Transverse colon (tissue), 4 donors: ENCODE results near the gene CACNA1C. TPM values are rescaled to one million over a fixed set of nuclear protein-coding genes. Genes with fewer than 3 reads are reported as not detected.

ENCODE experiments used
- DNase-seq: peaks from one replicate; pipeline ENCODE4 v3.0.0-alpha.2; 2019
- H3K27ac ChIP-seq, 4 donors: fragments of 200-600 bp; sonication (generic); 2 replicates each; pipeline ENCODE4 v1.5.1; 2016 to 2018; ENCODE audit warnings: inconsistent platforms in 4 of 4
- H3K27me3 ChIP-seq: fragments of 200-600 bp; sonication (generic); 2 replicates; pipeline ENCODE4 v1.5.1; 2017; ENCODE audit warnings: inconsistent platforms
- H3K36me3 ChIP-seq, 4 donors: fragments of 200-600 bp; sonication (generic); 2 replicates each; pipeline ENCODE4 v1.5.1; 2017 to 2019; ENCODE audit warnings: inconsistent platforms in 4 of 4
- H3K4me1 ChIP-seq, 4 donors: fragments of 200-600 bp; sonication (generic); 2 replicates each; pipeline ENCODE4 v1.5.1; 2017 to 2020; ENCODE audit warnings: inconsistent platforms in 4 of 4
- H3K4me3 ChIP-seq, 4 donors: fragments of 200-600 bp; sonication (generic); 1 replicate in 1 of 4; 2 replicates in 3 of 4; pipeline versions ENCODE4 v1.5.1 to v1.6.1; 2017 to 2019; ENCODE audit warnings: inconsistent platforms in 4 of 4
- H3K9me3 ChIP-seq, 2 donors: fragments of 200-600 bp; sonication (generic); 2 replicates each; pipeline ENCODE4 v1.5.1; 2017 to 2019; ENCODE audit warnings: inconsistent platforms in 2 of 2
- EP300 ChIP-seq: sonication (generic); formaldehyde crosslinking; IDR thresholded peaks from one replicate; pipeline ENCODE4 v1.6.1; 2017; ENCODE audit warnings: antibody characterized with exemption, low read depth
- POLR2A ChIP-seq: fragments of 450-650 bp; IDR thresholded peaks from one replicate; pipeline ENCODE4 v1.6.1; 2016; ENCODE audit warnings: antibody characterized with exemption, mild to moderate bottlenecking, moderate library complexity
- POLR2AphosphoS5 ChIP-seq, 3 donors: sonication (generic); formaldehyde crosslinking; IDR thresholded peaks; one replicate each; pipeline ENCODE4 v1.6.1; 2016; ENCODE audit warnings: antibody characterized with exemption in 3 of 3
- WGBS, 2 donors: methylation state at CpG; one replicate each; pipeline ENCODE4 v1.1.5; 2018; ENCODE audit warnings: low coverage in 1 of 2; 5-methylcytosine and 5-hydroxymethylcytosine counted together
- in situ Hi-C, 4 donors: fragments of 200-750 bp; cut with MboI; loops; one replicate each; pipeline versions ENCODE4 v1.15.0 to v1.15.1; 2017; ENCODE audit warnings: low sequenced_read_pairs in 3 of 4, low pct_ligation_motif_present in 1 of 4, low pct_unique_long_range_greater_than_20kb in 1 of 4
- intact Hi-C: fragments of 100-400 bp; cut with DNase I; formaldehyde crosslinking; loops from one replicate; pipeline ENCODE4 v1.15.1; 2023; ENCODE audit warnings: low total_unique reads
- total RNA-seq, 4 donors: library from RNA; depleted of rRNA; stranded (reverse); fragments of >200 nt; gene quantifications; one replicate each; pipeline ENCODE4 v1.1.0, GENCODE V29; 2016
- TF ChIP-seq, protein P1 (sequence below), 5 experiments: fragments of 200-600 bp in 3 of 5; fragments of 450-650 bp in 2 of 5; sonication (generic) in 3 of 5; IDR thresholded peaks; 1 replicate in 2 of 5; 2 replicates in 3 of 5; pipeline ENCODE4 v1.5.1; 2016 to 2017; ENCODE audit warnings: antibody characterized with exemption in 5 of 5, inconsistent platforms in 3 of 5, mild to moderate bottlenecking in 2 of 5, moderate library complexity in 1 of 5

Gene CACNA1C
- total RNA-seq, 4 donors from 2014 or later, result 18.8 to 35.2 (median 24.8) TPM

DNA sequence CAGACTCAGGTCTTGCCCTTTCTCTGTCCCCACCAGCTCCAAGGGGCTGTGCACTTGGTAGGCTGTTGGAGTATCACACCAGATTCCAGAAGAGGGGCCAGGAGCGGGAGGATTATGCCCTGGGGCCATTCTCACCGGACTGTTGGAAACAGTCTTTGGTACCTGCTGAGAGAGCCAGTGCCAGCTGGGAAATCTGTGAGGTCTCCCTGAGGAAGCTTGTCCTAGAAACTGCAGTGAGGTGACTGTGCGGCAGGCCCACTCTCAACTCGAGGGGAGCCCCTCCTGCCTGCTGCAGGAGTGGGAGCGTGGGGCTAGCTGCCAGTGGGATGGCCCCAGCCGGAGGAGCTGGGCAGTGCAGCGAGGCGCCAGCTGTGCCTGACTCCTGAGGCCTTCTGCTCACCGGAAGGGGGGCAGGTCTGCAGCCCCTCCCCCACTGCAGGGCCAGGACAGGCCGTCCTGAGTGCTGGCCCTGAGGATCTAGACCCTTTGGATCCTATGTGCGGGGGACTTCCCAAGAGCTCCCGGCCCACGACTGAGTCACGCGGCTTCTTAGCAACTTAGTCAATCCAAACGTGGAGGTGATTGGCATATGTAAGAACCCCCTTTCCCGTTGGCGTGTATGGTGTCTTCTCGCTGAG is 295.2 kb downstream of the CACNA1C start:
- in situ Hi-C loops, result no loop called here
- Histone ChIP-seq H3K9me3 (no peaks in the 10 kb centered on the region), H3K27ac (peak overlapping the region; percentile 56 to 72 (median 68)), H3K4me3 (no peak overlapping the region), H3K4me1 (peaks cover 18 to 47% (median 26%) of the 10 kb centered on the region in 4 donors), H3K36me3 (no peaks in the 10 kb centered on the region), H3K27me3 (no peaks in the 10 kb centered on the region)
- intact Hi-C loops, result no loop called here
- 77% methylated on average over 17 of the region's 19 CpGs; no CpG with 5 or more reads in 1 of the 2 donors for WGBS, 2 donors
- TF ChIP-seq POLR2A (no peak), EP300 (no peak), POLR2AphosphoS5 (IDR thresholded peaks at IDR 0.05) (no peak)
- TF ChIP-seq, protein P1, sequence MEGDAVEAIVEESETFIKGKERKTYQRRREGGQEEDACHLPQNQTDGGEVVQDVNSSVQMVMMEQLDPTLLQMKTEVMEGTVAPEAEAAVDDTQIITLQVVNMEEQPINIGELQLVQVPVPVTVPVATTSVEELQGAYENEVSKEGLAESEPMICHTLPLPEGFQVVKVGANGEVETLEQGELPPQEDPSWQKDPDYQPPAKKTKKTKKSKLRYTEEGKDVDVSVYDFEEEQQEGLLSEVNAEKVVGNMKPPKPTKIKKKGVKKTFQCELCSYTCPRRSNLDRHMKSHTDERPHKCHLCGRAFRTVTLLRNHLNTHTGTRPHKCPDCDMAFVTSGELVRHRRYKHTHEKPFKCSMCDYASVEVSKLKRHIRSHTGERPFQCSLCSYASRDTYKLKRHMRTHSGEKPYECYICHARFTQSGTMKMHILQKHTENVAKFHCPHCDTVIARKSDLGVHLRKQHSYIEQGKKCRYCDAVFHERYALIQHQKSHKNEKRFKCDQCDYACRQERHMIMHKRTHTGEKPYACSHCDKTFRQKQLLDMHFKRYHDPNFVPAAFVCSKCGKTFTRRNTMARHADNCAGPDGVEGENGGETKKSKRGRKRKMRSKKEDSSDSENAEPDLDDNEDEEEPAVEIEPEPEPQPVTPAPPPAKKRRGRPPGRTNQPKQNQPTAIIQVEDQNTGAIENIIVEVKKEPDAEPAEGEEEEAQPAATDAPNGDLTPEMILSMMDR (IDR thresholded peaks at IDR 0.05), result no peak
- DNase-seq, result no peak

DNA sequence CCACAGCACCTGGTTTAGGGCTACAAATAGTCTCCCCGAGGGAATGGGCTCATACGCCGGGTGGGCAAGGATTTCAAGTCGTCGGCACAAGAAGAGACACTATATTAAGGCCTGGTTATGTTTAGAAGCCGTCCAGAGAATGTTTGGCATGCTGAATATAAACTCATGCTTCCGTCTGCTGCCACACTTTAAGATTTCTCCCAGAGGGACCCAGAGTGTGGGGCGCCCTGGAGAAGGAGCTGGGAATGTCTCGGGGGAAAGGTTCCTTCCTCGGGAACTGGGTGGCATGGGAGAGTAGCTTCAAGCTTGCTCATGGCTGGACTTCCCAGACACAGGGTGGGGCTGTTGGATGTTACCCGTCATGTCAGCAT is 295.7 kb downstream of the CACNA1C start:
- TF ChIP-seq, protein P1 (IDR thresholded peaks at IDR 0.05), result no peak
- TF ChIP-seq POLR2AphosphoS5 (IDR thresholded peaks at IDR 0.05), result no peak
- TF ChIP-seq EP300, result no peak
- TF ChIP-seq POLR2A, result no peak
- intact Hi-C loops, result no loop called here
- Histone ChIP-seq H3K4me1 (peaks cover 18 to 42% (median 26%) of the 10 kb centered on the region in 4 donors), H3K4me3 (no peak overlapping the region), H3K36me3 (no peaks in the 10 kb centered on the region), H3K9me3 (no peaks in the 10 kb centered on the region), H3K27me3 (no peaks in the 10 kb centered on the region), H3K27ac (peak overlapping the region; percentile 56 to 72 (median 68))
- in situ Hi-C loops, result no loop called here
- WGBS, 2 donors, result 75% methylated on average over 11 of the region's 11 CpGs; no CpG with 5 or more reads in 1 of the 2 donors
- DNase-seq, result no peak

DNA sequence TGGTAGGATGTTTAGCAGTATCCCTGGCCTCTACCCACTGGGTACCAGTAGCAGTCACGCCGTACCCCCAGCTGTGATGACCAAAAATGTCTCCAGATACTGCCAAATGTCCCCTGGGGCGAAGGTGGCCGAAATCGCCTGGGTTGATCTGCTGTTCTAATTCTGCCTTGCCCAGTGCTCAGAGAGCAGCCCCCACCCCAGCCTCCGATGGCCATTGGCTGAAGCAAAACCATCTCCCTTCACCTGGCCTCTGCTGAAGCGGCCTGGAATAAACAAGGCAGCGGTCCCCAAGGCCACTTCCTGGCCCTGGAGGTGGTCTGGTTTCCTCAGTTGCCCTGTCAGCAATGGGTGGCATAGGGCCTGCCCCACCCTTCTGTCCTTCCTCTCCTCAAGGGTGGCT is 298.4 kb downstream of the CACNA1C start:
- H3K27ac ChIP-seq, result no peak overlapping the region
- peaks cover 6 to 29% (median 18%) of the 10 kb centered on the region in 4 donors for H3K4me1 ChIP-seq
- WGBS, 2 donors, result 72% methylated on average over 6 of the region's 8 CpGs; no CpG with 5 or more reads in 1 of the 2 donors
- no peak for TF ChIP-seq POLR2AphosphoS5 (IDR thresholded peaks at IDR 0.05)
- TF ChIP-seq, protein P1 (IDR thresholded peaks at IDR 0.05), result no peak
- no peak for TF ChIP-seq EP300
- no peak overlapping the region for H3K4me3 ChIP-seq
- intact Hi-C loops (no loop called here), in situ Hi-C loops (no loop called here)
- no peaks in the 10 kb centered on the region for H3K27me3 ChIP-seq
- H3K9me3 ChIP-seq, result no peaks in the 10 kb centered on the region
- H3K36me3 ChIP-seq, result no peaks in the 10 kb centered on the region
- DNase-seq, result no peak

DNA sequence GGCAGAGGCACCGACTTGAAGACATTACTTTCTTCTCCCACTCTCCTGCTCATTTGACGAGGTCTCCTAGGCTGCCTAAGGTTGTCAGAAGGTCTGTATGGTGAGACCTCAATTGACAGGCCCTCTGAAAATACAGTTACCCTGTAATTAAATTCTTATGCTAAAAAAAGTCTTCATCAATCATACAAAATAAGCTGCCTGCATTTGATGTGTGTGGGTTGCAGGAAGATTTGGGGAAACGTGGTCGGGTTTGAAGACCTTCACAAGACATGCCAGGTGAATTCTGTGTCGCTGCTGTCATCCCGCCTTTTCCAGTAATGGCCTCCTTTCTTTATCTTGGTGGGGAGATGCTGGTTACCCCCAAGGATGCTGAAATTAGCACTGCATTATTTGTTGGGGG is 299.4 kb downstream of the CACNA1C start:
- Histone ChIP-seq H3K4me1 (peaks cover 6 to 27% (median 18%) of the 10 kb centered on the region in 4 donors), H3K4me3 (no peak overlapping the region), H3K27me3 (no peaks in the 10 kb centered on the region), H3K36me3 (no peaks in the 10 kb centered on the region), H3K27ac (no peak overlapping the region), H3K9me3 (no peaks in the 10 kb centered on the region)
- WGBS, 2 donors, result 81 to 83% methylated on average over 3 to 6 of the region's 6 CpGs
- in situ Hi-C loops (no loop called here), intact Hi-C loops (no loop called here)
- TF ChIP-seq POLR2AphosphoS5 (IDR thresholded peaks at IDR 0.05) (no peak), POLR2A (no peak), EP300 (no peak)
- TF ChIP-seq, protein P1 (IDR thresholded peaks at IDR 0.05), result no peak
- no peak for DNase-seq
